ENCODE results near the gene CHEK2. TPM values are rescaled to one million over a fixed set of nuclear protein-coding genes. Genes with fewer than 3 reads are reported as not detected.
"Not testable (repeated sequence)": the region's sequence is repeated elsewhere in the genome, so short reads cannot be mapped to it uniquely, and the experiment has no call there.

The CHEK2 gene
- total and polyA plus RNA-seq, 2 experiments from 2014 or later = 86.0 to 121 TPM

- H3K36me3 Mint-ChIP-seq (ENCODE audit: low read depth); H3K4me1 Mint-ChIP-seq: not testable (repeated sequence)
These were observed 78.1 kb downstream of the CHEK2 start for GRCh38 chr22:28663569-28663942.

GRCh38 chr22:28658448-28658847, 83.2 kb downstream of the CHEK2 start:
- Histone ChIP-seq H3K9me2 (ENCODE audit: insufficient read depth) (no peaks in the 10 kb centered on the region), H3K27me3 (ENCODE audit: insufficient read depth) (no peaks in the 10 kb centered on the region), H3K79me2 (replicated peaks; ENCODE audit: insufficient read depth) (no peaks in the 10 kb centered on the region), H3K4me1 (ENCODE audit: insufficient read depth) (peaks cover 5% of the 10 kb centered on the region; the same call in 1 of the 2 replicates), H3K4me3 (no peak overlapping the region), H3K27ac (ENCODE audit: low read depth) (no peak overlapping the region), H3F3A (replicated peaks; ENCODE audit: low read depth) (0 out of 2 replicates have a peak, but pooled peaks cover 3% of the 10 kb centered on the region), H3K36me3 (ENCODE audit: insufficient read depth) (no peaks in the 10 kb centered on the region), H4K20me1 (replicated peaks; ENCODE audit: insufficient read depth) (no peaks in the 10 kb centered on the region), H3K4me2 (no peak overlapping the region), H2AFZ (no peak overlapping the region)
- ATAC-seq (no peak), DNase-seq (ENCODE audit: low spot score) (no peak)
- Mint-ChIP-seq H3K27me3 (ENCODE audit: insufficient read depth, low read depth, poor library complexity) (no peaks in the 10 kb centered on the region), H3K9me3 (peaks cover 5% of the 10 kb centered on the region; the same call in 2 of the 3 replicates), H3K4me3 (no peak overlapping the region), H3K27ac (no peak overlapping the region), H3K36me3 (ENCODE audit: low read depth) (no peaks in the 10 kb centered on the region; the same call in 2 of the 3 replicates), H3K4me1 (no peaks in the 10 kb centered on the region; the same call in 2 of the 3 replicates)
- TF ChIP-seq POLR2AphosphoS5 (IDR thresholded peaks at IDR 0.05; ENCODE audit: low read depth) (no peak), JUNB (IDR thresholded peaks at IDR 0.05; ENCODE audit: unreplicated experiment) (no peak), STAT1 (IDR thresholded peaks at IDR 0.05; ENCODE audit: unreplicated experiment) (no peak), CREB1 (CRISPR knock-in tag; IDR thresholded peaks at IDR 0.05; ENCODE audit: low read depth) (no peak), ZNF331 (CRISPR knock-in tag; IDR thresholded peaks at IDR 0.05; ENCODE audit: low read depth) (no peak), EZH2 (IDR thresholded peaks at IDR 0.05; ENCODE audit: low read depth, unreplicated experiment) (no peak), EZH2phosphoT487 (IDR thresholded peaks at IDR 0.05; ENCODE audit: unreplicated experiment) (no peak), ZNF462 (CRISPR knock-in tag; IDR thresholded peaks at IDR 0.05) (no peak), REST (IDR thresholded peaks at IDR 0.05; ENCODE audit: unreplicated experiment) (no peak), NANOG (IDR thresholded peaks at IDR 0.05; ENCODE audit: borderline replicate concordance) (no peak), ZNF114 (CRISPR knock-in tag; IDR thresholded peaks at IDR 0.05) (no peak), ETS1 (IDR thresholded peaks at IDR 0.05) (no peak)

More at GRCh38 chr22:28663569-28663942, 78.1 kb downstream of the CHEK2 start:
- H3K4me3 ChIP-seq; H3K9me2 ChIP-seq (ENCODE audit: insufficient read depth); H2AFZ ChIP-seq; H3K27me3 ChIP-seq (ENCODE audit: insufficient read depth); H3K4me3 Mint-ChIP-seq; H3K27ac ChIP-seq (ENCODE audit: low read depth); H3K9me3 Mint-ChIP-seq; H3K27ac Mint-ChIP-seq; ATAC-seq; H3K36me3 ChIP-seq (ENCODE audit: insufficient read depth); H3K4me2 ChIP-seq; H4K20me1 ChIP-seq (replicated peaks; ENCODE audit: insufficient read depth); H3K27me3 Mint-ChIP-seq (ENCODE audit: insufficient read depth, low read depth, poor library complexity); H3K4me1 ChIP-seq (ENCODE audit: insufficient read depth); DNase-seq (ENCODE audit: low spot score); H3F3A ChIP-seq (replicated peaks; ENCODE audit: low read depth); H3K79me2 ChIP-seq (replicated peaks; ENCODE audit: insufficient read depth): not testable (repeated sequence)
